IPS-NIHi7 (cell line): ENCODE results near the gene CABYR.

Experiments used
- DNase-seq: peaks from one replicate; pipeline ENCODE4 v3.0.0; 2012; ENCODE audit warnings: mixed read lengths; ENCODE audit errors: extremely low spot score

Gene CABYR

DNA sequence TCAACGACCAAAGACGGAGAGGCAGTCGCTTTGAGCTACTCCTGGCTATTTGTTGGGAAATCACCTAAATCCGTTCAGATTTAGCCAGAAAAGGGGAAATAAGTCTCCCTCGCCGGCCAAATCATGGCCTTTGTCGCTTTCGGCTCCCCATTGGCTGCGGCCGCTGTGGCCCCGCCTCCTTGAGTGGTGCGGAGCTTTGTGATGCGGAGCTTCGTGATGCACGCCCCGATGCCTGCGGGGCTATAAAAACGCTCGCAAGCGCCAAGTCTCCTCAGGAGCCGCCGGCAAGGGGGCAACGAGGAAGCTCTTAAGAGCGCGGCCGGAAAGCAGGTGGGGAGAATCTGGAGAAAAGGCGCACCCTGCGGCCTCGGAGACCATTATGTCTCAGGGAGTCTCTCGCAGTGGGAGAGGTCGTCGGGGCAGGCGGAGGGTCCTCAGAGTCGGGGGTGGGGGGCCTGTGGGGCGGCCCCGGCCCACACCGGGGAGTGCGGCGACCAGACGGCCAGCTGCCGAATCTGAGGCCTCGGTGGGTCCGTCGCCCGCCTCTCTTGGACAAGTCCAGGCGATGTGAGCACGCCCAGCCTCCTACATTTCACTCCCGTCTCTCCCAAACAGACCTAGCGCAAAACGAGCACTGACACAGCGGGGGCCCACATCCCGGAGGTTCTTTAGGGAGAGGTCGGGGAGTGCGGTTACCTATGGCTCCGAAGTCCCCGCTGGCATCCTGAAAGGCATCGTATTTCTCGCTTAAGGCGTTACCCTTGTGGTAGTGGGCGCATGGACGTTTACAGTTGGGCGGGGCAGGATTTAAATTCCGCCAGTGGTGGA is at the start of gene CABYR:
Gene CABYR (plus strand): TSS at position 274 of the 828 bp plus-strand sequence. CDS start 4,053 bp downstream, outside the sequence.
- peak; percentile 91 for DNase-seq

GRCh38 chr18:24089076-24089475 is 49.8 kb upstream of the CABYR start:
- DNase-seq = no peak

- no peak for DNase-seq
Observed at GRCh38 chr18:24089515-24090337, 49.1 kb upstream of the CABYR start.

DNA sequence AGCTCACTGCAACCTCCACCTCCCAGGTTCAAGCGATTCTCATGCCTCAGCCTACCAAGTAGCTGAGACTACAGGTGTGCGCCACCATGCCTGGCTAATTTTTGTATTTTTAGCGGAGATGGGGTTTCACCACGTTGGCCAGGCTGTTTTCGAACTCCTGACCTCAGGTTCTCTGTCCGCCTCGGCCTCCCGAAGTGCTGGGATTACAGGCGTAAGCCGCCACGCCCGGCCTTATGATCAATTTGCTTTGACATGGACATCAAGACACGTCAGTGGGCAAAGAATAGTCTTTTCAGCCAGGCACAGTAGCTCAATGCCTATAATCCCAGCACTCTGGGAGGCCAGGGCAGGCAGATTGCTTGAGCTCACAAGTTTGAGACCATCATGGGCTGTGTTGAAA is 48.0 kb upstream of the CABYR start:
- DNase-seq = no peak

- no peak for DNase-seq
Observed at GRCh38 chr18:24094561-24094960, 44.3 kb upstream of the CABYR start.

DNA sequence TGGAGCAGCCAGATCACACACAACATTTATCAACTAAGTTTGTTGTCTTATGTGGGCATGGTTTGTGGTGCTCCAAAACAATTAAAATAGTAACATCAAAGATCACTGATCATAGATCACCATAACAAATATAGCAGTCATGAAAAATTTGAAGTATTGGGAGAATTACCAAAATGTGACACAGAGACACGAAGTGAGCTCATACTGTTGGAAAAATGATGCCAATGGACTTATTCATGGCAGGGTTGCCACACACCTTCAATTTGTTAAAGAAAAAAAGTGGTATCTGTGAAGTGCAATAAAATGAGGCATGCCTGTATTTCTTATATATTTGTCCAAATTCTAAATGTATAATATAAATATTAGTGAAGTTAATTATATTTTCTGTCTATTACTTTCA is 42.9 kb upstream of the CABYR start:
- no peak for DNase-seq

DNA sequence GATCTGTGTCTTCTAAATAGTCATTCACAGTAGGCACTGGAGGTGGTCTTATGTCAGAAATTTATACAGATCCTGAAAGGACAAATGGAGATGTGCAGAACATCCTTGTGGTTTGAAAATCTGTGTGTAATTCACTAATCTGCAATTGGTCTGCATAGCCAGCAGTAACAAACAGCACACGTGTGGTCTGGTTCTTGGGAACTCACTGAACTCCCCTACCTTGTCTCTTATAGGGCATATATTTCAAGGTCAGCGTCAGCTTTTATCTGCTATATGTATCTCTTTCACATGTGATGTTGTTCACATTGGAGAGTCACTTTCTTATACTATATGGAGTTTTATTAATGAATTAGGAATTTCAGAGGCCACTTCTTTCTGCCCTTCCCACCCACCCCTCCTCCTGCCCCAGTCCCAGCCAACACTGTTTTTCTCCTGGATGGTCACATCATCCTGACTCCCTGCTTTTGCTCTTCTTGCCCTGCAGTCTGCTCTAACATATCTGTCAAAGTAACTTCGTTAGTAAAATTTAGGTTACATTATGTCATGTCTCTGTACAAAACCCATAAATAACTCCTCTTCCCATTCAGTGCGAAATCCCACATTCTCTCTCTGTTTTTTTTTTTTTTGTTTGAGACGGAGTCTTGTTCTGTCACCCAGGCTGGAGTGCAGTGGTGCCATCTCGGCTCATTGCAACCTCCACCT is 35.4 kb upstream of the CABYR start:
- DNase-seq = no peak

DNA sequence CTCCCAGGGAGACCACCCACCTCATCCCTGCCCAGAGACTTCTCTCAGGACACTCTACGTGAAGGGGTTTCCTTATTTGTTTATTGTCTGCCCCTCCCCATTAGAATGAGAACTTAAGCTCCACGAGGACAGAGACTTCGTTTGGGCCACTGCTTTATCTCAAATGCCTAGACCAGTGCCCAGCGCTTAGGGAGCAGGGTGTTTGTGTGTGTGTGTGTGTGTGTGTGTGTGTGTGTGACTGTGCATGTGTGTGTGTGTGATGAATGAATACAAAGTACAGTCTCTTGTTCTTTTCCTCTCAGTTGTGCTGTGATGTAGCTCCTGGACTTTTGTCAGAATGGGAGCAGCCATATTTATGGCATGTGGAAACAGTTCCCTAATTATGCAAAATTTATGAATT is 34.4 kb upstream of the CABYR start:
- no peak for DNase-seq

GRCh38 chr18:24108641-24109040 is 30.2 kb upstream of the CABYR start:
- DNase-seq = no peak

DNA sequence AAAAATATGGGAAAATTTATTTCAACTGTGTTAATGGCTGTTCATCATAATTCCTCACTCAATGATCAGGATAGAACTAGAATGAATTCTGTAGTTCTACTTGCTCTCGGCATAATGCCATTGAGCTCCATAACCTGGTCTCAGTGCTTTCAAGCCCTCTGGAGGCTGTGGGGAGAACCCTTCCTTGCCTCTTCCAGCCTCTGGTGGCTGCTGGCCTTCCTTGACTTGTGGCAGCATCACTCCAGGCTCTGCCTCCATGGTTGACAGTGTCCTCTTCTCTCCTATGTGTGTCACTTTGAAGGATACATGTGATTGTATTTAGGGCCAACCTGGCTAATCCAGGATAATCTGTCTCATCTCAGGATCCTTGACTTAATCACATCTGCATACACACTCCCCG is 26.9 kb upstream of the CABYR start:
- DNase-seq = no peak

DNA sequence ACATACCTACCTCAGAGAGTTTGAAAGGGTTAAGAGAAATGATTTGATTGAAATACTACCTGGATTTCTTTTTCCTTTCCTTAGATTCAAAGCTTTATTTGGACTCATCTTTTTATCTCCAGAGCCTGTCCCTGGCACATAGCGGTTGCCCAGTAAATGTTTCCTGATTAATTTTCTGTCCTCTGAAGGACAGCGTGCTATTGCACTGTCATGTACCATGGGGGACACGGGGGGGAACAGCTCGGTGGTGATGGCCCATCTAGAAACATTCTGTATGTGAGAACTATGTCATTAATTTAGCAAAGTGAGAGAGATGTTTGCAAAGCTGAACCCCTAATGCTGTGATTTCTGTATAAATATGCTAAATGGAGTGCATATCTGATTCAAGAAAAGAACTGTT is 26.4 kb upstream of the CABYR start:
- DNase-seq = no peak

GRCh38 chr18:24112874-24113615 is 25.8 kb upstream of the CABYR start:
- DNase-seq = peak; percentile 34

- no peak for DNase-seq
Observed at GRCh38 chr18:24114924-24115549, 23.8 kb upstream of the CABYR start.

- DNase-seq = no peak
Observed at GRCh38 chr18:24115628-24116027, 23.2 kb upstream of the CABYR start.

GRCh38 chr18:24118750-24119577 is 19.9 kb upstream of the CABYR start:
- peak; percentile 64 for DNase-seq

DNA sequence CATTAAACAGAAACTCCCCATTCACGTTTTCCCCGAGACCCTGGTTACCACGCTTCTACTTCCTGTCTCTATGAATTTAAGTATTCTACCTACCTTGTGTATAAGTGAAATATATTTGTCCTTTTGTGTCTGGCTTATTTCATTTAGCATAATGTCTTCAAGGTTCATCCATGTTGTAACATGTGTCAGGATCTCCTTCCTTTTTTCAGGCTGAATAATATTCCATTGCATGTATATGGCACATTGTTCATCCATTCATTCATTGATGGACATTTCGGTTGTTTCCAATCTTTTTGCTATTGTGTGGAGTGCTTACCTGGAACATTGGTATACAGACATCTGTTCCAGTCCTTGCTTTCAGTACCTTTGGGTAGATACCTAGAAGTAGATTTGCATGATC is 18.2 kb upstream of the CABYR start:
- no peak for DNase-seq

GRCh38 chr18:24121625-24122024 is 17.2 kb upstream of the CABYR start:
- DNase-seq = no peak

GRCh38 chr18:24126155-24126961 is 12.5 kb upstream of the CABYR start:
- no peak for DNase-seq

GRCh38 chr18:24127735-24128134 is 11.1 kb upstream of the CABYR start:
- DNase-seq = no peak
